Measurements from ENCODE around the gene NSL1. TPM values are rescaled to one million over a fixed set of nuclear protein-coding genes. Genes with fewer than 3 reads are reported as not detected.

NSL1 gene
- total RNA-seq, 4 donors from 2014 or later: 10.8 to 22.3 (median 16.9) TPM

GRCh38 chr1:212678456-212679410 is 112.8 kb downstream of the NSL1 start:
- TF ChIP-seq CTCF (IDR thresholded peaks at IDR 0.05) (no peak), POLR2A (IDR thresholded peaks at IDR 0.05) (no peak)
- H3K4me3 ChIP-seq: no peak overlapping the region
- DNase-seq: no peak
- no peaks in the 10 kb centered on the region for H3K9me3 ChIP-seq
- H3K36me3 ChIP-seq: no peaks in the 10 kb centered on the region
- peaks cover 0 to under 1% (median 0%) of the 10 kb centered on the region in 4 donors for H3K27me3 ChIP-seq
- no peak overlapping the region for H3K27ac ChIP-seq
- intact Hi-C loops (cut with DNase I): no loop called here
- H3K4me1 ChIP-seq: peaks cover 0 to 5% (median 0%) of the 10 kb centered on the region in 3 donors
- 57 to 65% methylated on average over 8 of the region's 11 CpGs for WGBS, 2 donors

DNA sequence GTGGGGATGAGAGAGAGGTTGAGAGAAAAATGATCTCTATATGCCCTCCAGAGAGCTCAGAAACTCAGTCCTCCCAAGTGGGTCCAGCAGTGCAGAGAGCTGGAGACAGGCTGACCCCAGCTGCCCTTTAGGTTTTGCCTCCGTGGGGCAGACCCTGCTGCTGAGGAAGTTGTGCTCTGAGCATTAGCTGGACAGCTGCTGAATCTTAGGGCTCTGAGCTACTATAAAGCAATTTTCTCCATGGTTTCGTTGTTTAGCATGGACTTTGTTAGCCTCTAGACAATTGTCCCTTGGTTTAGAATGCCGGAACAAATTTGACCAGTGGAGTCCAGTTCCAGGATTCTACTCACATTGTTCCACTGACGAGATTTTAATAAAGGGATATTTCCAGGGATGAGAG is 114.0 kb downstream of the NSL1 start:
- DNase-seq: no peak
- H3K4me3 ChIP-seq: no peak overlapping the region
- 64 to 67% methylated on average over 2 to 3 of the region's 4 CpGs for WGBS, 2 donors

GRCh38 chr1:212677136-212677535 is 114.4 kb downstream of the NSL1 start:
- WGBS, 2 donors: 62 to 75% methylated on average over 4 of the region's 4 CpGs
- DNase-seq: no peak
- intact Hi-C loops (cut with DNase I): no loop called here
- no peaks in the 10 kb centered on the region for H3K36me3 ChIP-seq
- no peaks in the 10 kb centered on the region for H3K9me3 ChIP-seq
- no peak overlapping the region for H3K27ac ChIP-seq
- H3K4me1 ChIP-seq: no peaks in the 10 kb centered on the region
- TF ChIP-seq CTCF (IDR thresholded peaks at IDR 0.05) (no peak), POLR2A (IDR thresholded peaks at IDR 0.05) (no peak)
- H3K4me3 ChIP-seq: no peak overlapping the region
- H3K27me3 ChIP-seq: no peaks in the 10 kb centered on the region

More for the DNA sequence above, 114.0 kb downstream of the NSL1 start:
- no peaks in the 10 kb centered on the region for H3K36me3 ChIP-seq
- no peak overlapping the region for H3K27ac ChIP-seq
- intact Hi-C loops (cut with DNase I): no loop called here
- no peaks in the 10 kb centered on the region for H3K9me3 ChIP-seq
- H3K4me1 ChIP-seq: no peaks in the 10 kb centered on the region
- TF ChIP-seq CTCF (IDR thresholded peaks at IDR 0.05) (no peak), POLR2A (IDR thresholded peaks at IDR 0.05) (no peak)
- no peaks in the 10 kb centered on the region for H3K27me3 ChIP-seq

Other genes starting within 250 kb of the NSL1 start
- 1 to 10 TPM; 2.1 to 6.5 (median 3.0) TPM for gene ATF3, start 183.0 kb downstream of the NSL1 start, total RNA-seq
- gene BATF3, start 91.9 kb downstream of the NSL1 start, total RNA-seq: 1 to 10 TPM in 1 of 4 donors, under 1 TPM in 2, not detected in 1; 0.83 to 2.3 (median 0.91) TPM
- 10 to 100 TPM in 2 of 4 donors, 1 to 10 TPM in 2; 3.4 to 15.6 (median 10.4) TPM for gene TATDN3, start 117 bp upstream of the NSL1 start, total RNA-seq
- not detected for gene SPATA45, start 55.9 kb upstream of the NSL1 start, total RNA-seq
- gene FLVCR1, start 66.5 kb upstream of the NSL1 start, total RNA-seq: 1 to 10 TPM; 2.4 to 8.0 (median 4.3) TPM
- gene VASH2, start 158.8 kb upstream of the NSL1 start, total RNA-seq: 1 to 10 TPM in 3 of 4 donors, under 1 TPM in 1; 0.27 to 3.4 (median 2.4) TPM
- 10 to 100 TPM; 15.8 to 48.3 (median 31.3) TPM for gene ANGEL2, start 224.1 kb upstream of the NSL1 start, total RNA-seq